SKM-1 (cell line): Measurements from ENCODE around the gene NMNAT1.
"Not testable (repeated sequence)": the region's sequence is repeated elsewhere in the genome, so short reads cannot be mapped to it uniquely, and the experiment has no call there.

Source experiments
- DNase-seq: peaks from one replicate; lab custom pipeline; 2025; ENCODE audit not compliant: unreplicated experiment; lab: John Stamatoyannopoulos, UW

Gene NMNAT1

DNA sequence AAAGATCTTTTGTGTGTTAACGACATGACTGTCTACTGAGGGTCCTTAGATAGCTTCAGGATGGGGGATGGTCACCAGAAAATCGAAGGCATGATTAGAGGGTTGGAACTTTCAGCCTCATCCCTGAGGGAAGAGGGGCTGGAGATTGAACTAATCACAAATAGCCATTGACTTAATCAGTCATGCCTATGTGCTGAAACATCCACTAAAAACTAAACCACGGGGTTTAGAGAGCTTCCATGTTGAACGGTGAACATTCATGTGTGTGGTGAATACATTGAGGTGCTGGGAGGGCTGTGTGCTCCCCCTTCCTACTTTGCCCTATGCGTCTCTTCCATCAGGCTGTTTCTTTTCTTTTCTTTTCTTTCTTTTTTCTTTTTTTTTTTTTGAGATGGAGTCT, 70.7 kb downstream of the NMNAT1 start:
- no peak for DNase-seq

DNA sequence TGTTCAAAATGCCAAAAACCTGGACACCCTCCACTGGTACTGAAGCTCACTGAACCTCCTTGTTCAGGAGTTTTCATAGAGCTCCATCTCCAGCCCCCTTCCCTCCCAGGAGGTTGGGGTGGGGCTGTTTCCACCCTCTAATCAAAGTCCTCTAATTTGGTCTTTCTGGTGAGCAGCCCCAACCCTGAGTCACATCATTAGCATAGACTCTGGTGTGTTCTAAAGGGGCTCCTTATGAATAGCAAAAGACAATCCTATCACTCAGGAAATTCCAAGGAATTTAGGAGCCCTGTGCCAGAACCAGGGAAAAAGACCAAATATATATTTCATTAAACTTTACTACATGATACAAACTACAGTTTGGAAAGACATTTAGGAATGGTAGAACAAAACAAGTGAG, 76.3 kb downstream of the NMNAT1 start:
- no peak for DNase-seq

DNA sequence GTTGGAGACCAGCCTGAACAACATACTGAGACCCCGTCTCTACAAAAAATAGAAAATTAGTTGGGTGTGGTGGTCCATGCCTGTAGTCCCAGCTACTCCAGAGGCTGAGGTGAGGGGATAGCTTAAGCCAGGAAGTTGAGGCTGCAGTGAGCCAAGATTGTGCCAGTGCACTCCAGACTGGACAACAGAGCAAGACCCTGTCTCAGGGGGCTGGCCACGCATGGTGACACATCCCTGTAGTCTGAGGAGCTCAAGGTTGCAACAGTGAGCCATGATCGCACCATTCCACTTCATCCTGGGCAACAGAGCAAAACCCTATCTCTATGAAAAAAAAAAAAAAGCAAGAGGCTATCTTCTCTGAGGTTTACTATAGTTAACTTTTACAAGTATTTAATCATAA, 76.8 kb downstream of the NMNAT1 start:
- no peak for DNase-seq

DNA sequence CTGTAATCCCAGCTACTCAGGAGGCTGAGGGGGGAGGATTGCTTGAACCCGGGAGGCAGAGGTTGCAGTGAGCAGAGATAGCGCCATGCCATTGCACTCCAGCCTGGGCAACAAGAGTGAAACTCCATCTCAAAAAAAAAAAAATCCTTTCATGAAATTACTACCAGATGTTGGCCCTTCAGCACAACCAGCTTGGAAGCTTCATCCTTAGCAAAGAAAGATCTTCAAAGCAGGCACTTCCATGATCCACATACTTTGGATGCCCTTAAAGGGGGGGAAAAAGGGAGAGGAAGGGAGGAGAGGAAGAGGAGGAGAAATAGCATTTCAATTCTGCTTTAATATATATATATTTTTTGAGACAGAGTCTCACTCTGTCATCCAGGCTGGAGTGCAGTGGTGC, 77.4 kb downstream of the NMNAT1 start:
- not testable (repeated sequence) for DNase-seq

DNA sequence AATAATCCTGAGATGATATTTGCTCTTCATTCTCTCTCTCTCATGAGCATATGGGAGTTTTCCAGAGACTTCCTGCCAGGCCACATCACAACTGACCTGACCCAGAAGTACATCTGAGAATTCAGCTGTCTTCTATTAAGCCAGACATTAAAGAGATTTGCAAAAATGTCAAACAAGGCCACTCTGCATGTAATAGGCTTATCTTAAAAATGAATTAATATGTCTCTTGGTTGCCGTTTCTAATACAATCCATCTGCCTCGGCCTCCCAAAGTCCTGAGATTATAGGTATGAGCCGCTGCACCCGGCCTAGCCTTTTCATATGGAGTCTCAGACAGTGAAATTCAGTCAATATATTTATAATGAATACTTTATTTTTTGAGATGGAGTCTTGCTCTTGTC, 78.7 kb downstream of the NMNAT1 start:
- not testable (repeated sequence) for DNase-seq

DNA sequence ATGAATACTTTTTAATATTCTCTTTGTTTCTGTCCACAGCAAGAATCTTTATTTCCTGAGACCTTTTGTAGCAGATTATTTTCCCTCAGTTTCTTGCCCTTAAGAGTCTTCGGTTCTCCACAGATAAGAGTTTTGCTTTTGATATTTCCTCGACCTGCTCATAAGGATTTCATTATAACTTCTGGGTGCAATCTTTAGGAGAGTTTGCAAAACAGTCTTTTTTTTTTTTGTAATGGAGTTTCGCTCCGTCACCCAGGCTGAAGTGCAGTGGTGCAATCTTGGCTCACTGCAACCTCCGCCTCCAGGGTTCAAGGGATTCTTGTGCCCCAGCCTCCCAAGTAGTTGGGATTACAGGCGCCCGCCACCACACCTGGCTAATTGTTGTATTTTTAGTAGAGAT, 79.4 kb downstream of the NMNAT1 start:
- DNase-seq: no peak

DNA sequence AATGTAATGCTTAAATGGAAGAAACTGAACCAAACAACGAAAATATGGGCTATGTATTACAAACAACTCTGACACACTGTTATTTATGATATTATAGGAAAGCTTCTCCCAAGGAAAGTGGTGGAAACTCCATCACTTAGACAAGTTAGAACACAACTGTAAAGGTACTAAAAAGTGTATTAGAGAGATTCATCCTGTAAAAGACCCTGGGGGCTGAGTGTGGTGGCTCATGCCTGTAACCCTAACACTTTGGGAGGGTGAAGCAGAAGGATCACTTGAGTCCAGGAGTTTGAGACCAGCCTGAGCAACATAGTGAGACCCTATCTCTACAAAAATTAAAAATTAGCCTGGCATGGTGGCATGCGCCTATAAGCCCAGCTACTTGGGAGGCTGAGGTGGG, 82.1 kb downstream of the NMNAT1 start:
- no peak for DNase-seq

DNA sequence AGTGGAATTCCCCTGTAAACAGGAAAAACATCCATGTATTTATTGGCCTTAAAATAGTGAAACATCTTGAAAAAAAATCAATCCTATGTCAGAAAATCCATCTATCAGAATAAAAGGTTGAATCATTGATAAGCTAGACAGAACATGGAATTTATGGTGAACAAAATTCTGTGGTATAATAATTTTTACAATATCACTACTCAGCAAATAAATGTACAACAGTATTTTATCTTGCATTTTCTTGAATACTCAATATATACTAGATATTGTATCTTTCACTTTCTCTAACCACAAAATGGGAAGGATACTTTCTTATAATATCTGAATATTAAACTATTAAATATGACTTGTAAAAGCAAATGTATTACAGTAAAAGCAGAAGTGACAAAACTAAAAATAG, 83.8 kb downstream of the NMNAT1 start:
- DNase-seq: no peak

DNA sequence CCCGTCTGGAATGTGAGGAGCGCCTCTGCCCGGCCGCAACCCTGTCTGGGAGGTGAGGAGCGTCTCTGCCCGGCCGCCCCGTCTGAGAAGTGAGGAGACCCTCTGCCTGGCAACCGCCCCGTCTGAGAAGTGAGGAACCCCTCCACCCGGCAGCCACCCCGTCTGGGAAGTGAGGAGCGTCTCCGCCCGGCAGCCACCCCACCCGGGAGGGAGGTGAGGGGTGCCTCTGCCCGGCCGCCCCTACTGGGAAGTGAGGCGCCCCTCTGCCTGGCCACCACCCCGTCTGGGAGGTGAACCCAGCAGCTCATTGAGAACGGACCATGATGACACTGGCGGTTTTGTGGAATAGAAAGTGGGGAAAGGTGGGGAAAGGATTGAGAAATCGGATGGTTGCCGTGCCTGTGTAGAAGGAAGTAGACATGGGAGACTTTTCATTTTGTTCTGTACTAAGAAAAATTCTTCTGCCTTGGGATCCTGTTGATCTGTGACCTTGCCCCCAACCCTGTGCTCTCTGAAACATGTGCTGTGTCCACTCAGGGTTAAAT, 85.8 kb downstream of the NMNAT1 start:
- DNase-seq: peak; percentile 38

DNA sequence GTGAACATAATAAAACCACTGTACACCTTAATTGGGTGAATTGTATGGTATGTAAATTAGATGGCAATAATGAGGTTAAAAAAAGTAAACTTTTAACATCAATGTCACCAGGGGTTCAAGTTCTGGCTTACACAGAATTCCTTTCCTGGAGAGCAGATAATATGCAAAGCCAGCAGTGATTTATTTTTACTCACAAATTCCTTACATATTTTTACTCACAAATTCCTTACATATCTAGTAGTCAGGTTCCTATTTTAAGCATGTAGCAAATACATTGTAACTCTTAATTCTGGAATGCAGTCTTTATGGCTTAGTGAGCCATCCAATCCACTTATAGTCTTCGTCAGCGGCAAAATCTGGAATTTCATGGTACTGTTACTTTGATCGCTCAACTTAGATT, 88.2 kb downstream of the NMNAT1 start:
- no peak for DNase-seq

DNA sequence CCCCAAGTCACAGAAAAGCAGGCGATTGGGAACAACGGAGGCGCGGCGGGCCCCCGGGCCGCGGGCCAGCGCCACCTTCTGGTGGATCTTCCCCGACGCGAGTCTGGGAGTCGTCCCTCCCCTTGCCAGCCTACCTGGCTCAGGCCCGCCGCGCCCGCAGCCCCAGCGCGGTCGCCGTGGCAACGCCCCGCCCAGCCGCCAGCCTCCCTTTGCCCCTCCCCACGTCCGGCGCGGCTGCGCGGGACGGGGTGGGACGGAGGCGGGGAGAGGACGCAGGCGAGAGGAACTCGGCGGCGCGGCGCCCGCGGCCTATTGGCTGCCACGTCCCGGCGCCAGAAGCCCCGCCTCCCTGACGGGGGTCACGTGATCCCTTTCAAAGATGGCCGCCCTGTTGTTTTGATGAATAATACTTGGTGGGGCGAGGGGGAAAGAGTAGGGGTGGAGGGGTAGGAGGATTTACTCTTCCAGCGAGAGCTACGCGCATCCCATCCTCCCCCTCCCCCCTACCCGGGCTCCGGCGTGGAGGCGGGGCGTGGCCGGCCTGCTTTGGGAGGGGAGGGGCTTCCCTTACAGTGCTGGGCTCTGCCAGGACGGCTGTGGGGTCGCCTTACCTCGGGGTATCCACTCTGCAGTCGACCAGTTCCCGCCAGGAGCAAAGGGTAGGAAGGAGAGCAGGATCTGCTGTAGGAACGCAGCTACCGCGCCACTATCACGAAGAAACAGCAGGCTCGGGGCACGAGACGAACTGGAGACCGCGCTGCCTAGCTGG, 89.5 kb downstream of the NMNAT1 start, which contains the start of gene UBE4B:
Gene UBE4B (plus strand): TSS at position 369 of the 769 bp plus-strand sequence. CDS start 713 bp downstream, outside the sequence.
- DNase-seq: peak; percentile 93

DNA sequence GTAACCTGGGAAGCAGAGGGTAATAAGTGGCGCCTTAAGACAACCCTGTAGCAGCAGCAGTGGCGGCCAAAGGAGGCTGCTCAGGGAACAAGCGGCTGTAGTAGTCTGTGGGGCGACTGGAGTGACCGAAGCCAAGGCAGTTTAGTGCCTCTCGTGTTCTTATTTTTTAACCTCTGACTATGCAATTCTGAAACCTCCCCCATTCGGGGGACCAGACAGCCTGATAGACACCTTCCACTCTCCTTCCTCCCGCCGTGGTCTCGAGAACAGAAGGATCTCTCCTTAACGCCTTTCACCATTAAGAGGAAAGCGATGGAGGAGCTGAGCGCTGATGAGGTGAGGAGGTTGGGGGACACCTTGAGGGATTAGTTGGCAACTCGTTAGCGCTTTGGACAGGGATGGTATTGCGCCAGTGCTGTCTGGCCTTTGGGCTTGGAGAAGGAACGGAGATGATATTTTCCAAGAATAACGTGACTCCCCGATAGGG, 90.1 kb downstream of the NMNAT1 start:
- no peak for DNase-seq
